Measurements from ENCODE around the gene CHAC1. TPM values are rescaled to one million over a fixed set of nuclear protein-coding genes. Genes with fewer than 3 reads are reported as not detected.

Gene CHAC1
- total RNA-seq, 2 donors from 2014 or later: 4.0 to 20.9 TPM

DNA sequence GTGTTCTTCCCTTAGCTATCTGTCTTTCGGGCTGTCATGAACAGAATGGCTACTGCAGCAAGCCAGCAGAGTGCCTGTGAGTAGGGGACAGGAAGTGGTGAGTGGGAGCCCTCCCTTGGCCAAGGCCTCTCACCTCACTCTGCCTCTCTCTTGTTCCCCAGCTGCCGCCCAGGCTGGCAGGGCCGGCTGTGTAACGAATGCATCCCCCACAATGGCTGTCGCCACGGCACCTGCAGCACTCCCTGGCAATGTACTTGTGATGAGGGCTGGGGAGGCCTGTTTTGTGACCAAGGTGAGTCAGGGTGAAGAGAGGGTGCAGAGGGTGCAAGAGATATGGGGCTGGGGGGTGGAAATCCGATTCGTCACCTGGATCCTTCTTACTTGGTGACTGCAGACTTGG, 21.1 kb upstream of the CHAC1 start:
- TF ChIP-seq, protein P1, sequence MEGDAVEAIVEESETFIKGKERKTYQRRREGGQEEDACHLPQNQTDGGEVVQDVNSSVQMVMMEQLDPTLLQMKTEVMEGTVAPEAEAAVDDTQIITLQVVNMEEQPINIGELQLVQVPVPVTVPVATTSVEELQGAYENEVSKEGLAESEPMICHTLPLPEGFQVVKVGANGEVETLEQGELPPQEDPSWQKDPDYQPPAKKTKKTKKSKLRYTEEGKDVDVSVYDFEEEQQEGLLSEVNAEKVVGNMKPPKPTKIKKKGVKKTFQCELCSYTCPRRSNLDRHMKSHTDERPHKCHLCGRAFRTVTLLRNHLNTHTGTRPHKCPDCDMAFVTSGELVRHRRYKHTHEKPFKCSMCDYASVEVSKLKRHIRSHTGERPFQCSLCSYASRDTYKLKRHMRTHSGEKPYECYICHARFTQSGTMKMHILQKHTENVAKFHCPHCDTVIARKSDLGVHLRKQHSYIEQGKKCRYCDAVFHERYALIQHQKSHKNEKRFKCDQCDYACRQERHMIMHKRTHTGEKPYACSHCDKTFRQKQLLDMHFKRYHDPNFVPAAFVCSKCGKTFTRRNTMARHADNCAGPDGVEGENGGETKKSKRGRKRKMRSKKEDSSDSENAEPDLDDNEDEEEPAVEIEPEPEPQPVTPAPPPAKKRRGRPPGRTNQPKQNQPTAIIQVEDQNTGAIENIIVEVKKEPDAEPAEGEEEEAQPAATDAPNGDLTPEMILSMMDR (IDR thresholded peaks at IDR 0.05): no peak
- H3K9ac ChIP-seq (ENCODE audit: low read depth in 2 of 2, low read length in 2 of 2): peak overlapping the region; percentile 38 to 93
- no peaks in the 10 kb centered on the region for H3K9me3 ChIP-seq
- H3K27me3 ChIP-seq: peaks cover 15% of the 10 kb centered on the region
- peak overlapping the region; percentile 71 for H3K27ac ChIP-seq
- intact Hi-C loops (cut with DNase I): no loop called here
- peak; percentile 50 for DNase-seq
- H3K4me3 ChIP-seq: peak overlapping the region; percentile 52
- H3K4me1 ChIP-seq: peaks cover 12% of the 10 kb centered on the region
- H3K36me3 ChIP-seq: peaks cover 13% of the 10 kb centered on the region

GRCh38 chr15:40932649-40933516, 20.4 kb upstream of the CHAC1 start:
- Histone ChIP-seq H3K36me3 (peaks cover 13% of the 10 kb centered on the region), H3K27ac (peak overlapping the region; percentile 71), H3K9ac (ENCODE audit: low read depth in 2 of 2, low read length in 2 of 2) (peak overlapping the region in 1 of 2 donors; percentile 93), H3K9me3 (no peaks in the 10 kb centered on the region), H3K4me3 (peak overlapping the region; percentile 52), H3K27me3 (peaks cover 9% of the 10 kb centered on the region), H3K4me1 (peaks cover 9% of the 10 kb centered on the region)
- intact Hi-C loops (cut with DNase I): no loop called here
- TF ChIP-seq, protein P1 (IDR thresholded peaks at IDR 0.05): no peak
- DNase-seq: peak; percentile 83

- Histone ChIP-seq H3K27ac (peak overlapping the region; percentile 71), H3K9me3 (no peaks in the 10 kb centered on the region), H3K9ac (ENCODE audit: low read depth in 2 of 2, low read length in 2 of 2) (peak overlapping the region in 1 of 2 donors; percentile 93), H3K36me3 (peaks cover 13% of the 10 kb centered on the region), H3K27me3 (peaks cover 3% of the 10 kb centered on the region), H3K4me3 (no peak overlapping the region), H3K4me1 (peaks cover 2% of the 10 kb centered on the region)
- TF ChIP-seq, protein P1 (IDR thresholded peaks at IDR 0.05): no peak
- DNase-seq: peak; percentile 80
- intact Hi-C loops (cut with DNase I): no loop called here
Observed at GRCh38 chr15:40933517-40933902, 19.8 kb upstream of the CHAC1 start.

GRCh38 chr15:40934457-40934856, 18.8 kb upstream of the CHAC1 start:
- TF ChIP-seq, protein P1 (IDR thresholded peaks at IDR 0.05): no peak
- Histone ChIP-seq H3K9ac (ENCODE audit: low read depth in 2 of 2, low read length in 2 of 2) (peak overlapping the region in 1 of 2 donors; percentile 47), H3K4me3 (no peak overlapping the region), H3K36me3 (peaks cover 13% of the 10 kb centered on the region), H3K9me3 (no peaks in the 10 kb centered on the region), H3K27me3 (no peaks in the 10 kb centered on the region), H3K4me1 (no peaks in the 10 kb centered on the region), H3K27ac (no peak overlapping the region)
- no peak for DNase-seq
- intact Hi-C loops (cut with DNase I): no loop called here

DNA sequence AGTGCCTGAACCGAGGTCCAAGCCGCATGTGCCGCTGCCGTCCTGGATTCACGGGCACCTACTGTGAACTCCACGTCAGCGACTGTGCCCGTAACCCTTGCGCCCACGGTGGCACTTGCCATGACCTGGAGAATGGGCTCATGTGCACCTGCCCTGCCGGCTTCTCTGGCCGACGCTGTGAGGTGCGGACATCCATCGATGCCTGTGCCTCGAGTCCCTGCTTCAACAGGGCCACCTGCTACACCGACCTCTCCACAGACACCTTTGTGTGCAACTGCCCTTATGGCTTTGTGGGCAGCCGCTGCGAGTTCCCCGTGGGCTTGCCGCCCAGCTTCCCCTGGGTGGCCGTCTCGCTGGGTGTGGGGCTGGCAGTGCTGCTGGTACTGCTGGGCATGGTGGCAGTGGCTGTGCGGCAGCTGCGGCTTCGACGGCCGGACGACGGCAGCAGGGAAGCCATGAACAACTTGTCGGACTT, 17.0 kb upstream of the CHAC1 start:
- Histone ChIP-seq H3K9me3 (no peaks in the 10 kb centered on the region), H3K36me3 (peaks cover 13% of the 10 kb centered on the region), H3K4me1 (no peaks in the 10 kb centered on the region), H3K9ac (ENCODE audit: low read depth in 2 of 2, low read length in 2 of 2) (no peak overlapping the region), H3K4me3 (no peak overlapping the region), H3K27ac (no peak overlapping the region), H3K27me3 (no peaks in the 10 kb centered on the region)
- TF ChIP-seq, protein P1 (IDR thresholded peaks at IDR 0.05): no peak
- intact Hi-C loops (cut with DNase I): no loop called here
- no peak for DNase-seq
